WERI-Rb-1 (cell line): ENCODE data around the gene AK4.

ENCODE experiments used
- DNase-seq: peaks from one replicate; pipeline ENCODE4 v3.0.0-alpha.2; 2020
- H3K27ac ChIP-seq: fragments of 250-450 bp; sonication (Bioruptor Pico); 2 replicates; pipeline ENCODE4 v1.5.1; 2020; ENCODE audit warnings: mild to moderate bottlenecking, moderate library complexity
- H3K27me3 ChIP-seq: fragments of 250-450 bp; sonication (Bioruptor Pico); 2 replicates; pipeline ENCODE4 v1.5.1; 2021; ENCODE audit warnings: mild to moderate bottlenecking, low read depth, moderate library complexity; ENCODE audit not compliant: insufficient read depth, severe bottlenecking
- H3K36me3 ChIP-seq: fragments of 250-450 bp; sonication (Bioruptor Pico); 2 replicates; pipeline ENCODE4 v1.5.1; 2020; ENCODE audit warnings: mild to moderate bottlenecking, moderate library complexity
- H3K4me3 ChIP-seq: 2 replicates; pipeline ENCODE4 v1.5.1; 2011; ENCODE audit warnings: low read depth, mild to moderate bottlenecking, control low read depth, low read length
- H3K9me3 ChIP-seq: fragments of 250-450 bp; sonication (Bioruptor Pico); 2 replicates; pipeline ENCODE4 v1.5.1; 2021; ENCODE audit warnings: mild to moderate bottlenecking, moderate library complexity; ENCODE audit not compliant: severe bottlenecking
- TF ChIP-seq, protein P1 (sequence below): IDR thresholded peaks from 2 replicates; pipeline ENCODE4 v1.5.1; 2011; ENCODE audit warnings: low read depth, mild to moderate bottlenecking, control low read depth, inconsistent platforms, low read length

The AK4 gene

DNA sequence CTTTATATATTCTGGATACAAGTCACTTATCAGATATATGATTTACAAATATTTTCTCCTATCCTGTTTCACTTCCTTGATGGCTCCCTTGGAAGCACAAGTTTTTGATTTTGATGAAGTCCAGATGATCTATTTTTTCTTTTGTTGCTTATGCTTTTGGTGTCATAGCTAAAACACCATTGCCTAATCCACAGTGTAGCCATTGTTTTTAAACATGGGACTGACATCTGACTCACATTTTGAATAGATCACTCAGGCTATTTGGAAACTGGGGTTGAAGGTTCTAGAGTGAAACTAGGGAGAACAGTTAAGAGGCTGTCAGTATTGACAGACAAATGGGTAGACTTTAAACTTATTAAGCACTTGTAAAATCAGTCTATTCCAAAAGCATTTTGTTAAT, 16.6 kb downstream of the AK4 start:
- no peaks in the 10 kb centered on the region for H3K27me3 ChIP-seq
- TF ChIP-seq, protein P1, sequence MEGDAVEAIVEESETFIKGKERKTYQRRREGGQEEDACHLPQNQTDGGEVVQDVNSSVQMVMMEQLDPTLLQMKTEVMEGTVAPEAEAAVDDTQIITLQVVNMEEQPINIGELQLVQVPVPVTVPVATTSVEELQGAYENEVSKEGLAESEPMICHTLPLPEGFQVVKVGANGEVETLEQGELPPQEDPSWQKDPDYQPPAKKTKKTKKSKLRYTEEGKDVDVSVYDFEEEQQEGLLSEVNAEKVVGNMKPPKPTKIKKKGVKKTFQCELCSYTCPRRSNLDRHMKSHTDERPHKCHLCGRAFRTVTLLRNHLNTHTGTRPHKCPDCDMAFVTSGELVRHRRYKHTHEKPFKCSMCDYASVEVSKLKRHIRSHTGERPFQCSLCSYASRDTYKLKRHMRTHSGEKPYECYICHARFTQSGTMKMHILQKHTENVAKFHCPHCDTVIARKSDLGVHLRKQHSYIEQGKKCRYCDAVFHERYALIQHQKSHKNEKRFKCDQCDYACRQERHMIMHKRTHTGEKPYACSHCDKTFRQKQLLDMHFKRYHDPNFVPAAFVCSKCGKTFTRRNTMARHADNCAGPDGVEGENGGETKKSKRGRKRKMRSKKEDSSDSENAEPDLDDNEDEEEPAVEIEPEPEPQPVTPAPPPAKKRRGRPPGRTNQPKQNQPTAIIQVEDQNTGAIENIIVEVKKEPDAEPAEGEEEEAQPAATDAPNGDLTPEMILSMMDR: no peak
- no peak for DNase-seq
- H3K4me3 ChIP-seq: no peak overlapping the region
- H3K9me3 ChIP-seq: no peaks in the 10 kb centered on the region
- no peak overlapping the region for H3K27ac ChIP-seq
- no peaks in the 10 kb centered on the region for H3K36me3 ChIP-seq

DNA sequence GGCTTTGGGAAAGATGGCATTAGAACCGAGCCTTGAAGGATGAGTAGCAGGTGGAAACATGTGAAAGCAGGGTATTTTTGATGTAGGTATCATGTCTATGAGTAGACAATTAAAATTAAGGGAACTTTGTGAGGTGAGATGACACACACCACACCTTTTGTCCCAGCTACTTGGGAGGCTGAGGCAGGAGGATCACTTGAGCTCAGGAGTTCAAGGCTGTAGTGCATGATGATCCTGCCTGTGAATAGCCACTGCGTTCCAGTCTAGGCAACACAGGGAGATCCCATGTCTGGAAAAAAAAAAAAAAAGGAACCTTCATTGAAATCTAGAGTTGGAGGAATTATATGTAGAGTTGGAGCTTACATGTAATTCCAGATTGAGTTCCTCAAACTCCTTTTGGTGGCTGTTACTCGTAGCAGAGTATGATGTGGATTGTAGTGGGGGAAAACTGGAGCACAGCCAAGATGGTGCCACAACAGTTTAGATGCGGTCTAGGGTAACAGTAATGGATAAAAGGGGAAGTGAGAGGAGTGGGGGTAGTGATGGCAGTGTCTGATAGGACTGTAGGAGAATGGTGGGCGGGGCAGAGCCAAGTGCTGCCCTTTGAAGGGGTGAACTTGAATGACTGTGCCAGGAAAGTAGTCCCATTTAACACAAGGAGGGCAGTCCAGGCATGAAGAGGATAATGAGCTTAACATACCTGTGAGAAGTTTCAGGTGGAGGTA, 17.4 kb downstream of the AK4 start:
- no peak overlapping the region for H3K27ac ChIP-seq

DNA sequence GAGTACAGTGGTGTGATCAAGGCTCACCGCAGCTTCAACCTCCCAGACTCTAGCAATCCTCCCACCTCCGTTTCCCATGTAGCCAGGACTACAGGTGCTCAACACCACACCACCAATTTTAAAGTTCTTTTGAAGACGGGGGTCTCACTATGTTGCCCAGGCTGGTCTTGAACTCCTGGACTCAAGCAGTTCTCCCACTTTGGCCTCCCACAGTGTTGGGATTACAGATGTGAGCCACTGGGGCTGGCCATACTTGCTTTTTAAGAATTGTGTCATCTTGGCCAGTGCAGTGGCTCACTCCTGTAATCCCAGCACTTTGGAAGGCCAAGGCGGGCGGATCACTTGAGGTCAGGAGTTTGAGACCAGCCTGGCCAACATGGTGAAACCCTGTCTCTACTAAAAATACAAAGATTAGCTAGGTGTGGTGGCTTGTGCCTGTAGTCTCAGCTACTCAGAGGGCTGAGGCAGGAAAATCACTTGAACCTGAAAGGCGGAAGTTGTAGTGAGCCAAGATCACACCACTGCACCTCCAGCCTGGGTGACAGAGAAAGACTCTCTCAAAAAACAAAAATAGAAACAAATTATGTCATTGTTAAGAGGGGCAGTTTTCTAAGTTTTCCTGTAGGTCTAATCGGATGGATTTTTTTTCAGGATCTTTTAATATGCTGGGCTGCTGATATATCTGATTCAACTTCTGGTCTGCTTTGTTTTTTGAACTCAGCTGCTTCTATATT, 18.7 kb downstream of the AK4 start:
- no peaks in the 10 kb centered on the region for H3K27me3 ChIP-seq
- no peaks in the 10 kb centered on the region for H3K9me3 ChIP-seq
- H3K27ac ChIP-seq: no peak overlapping the region
- DNase-seq: no peak
- TF ChIP-seq, protein P1: no peak
- no peaks in the 10 kb centered on the region for H3K36me3 ChIP-seq
- H3K4me3 ChIP-seq: no peak overlapping the region

More for the DNA sequence above, 17.4 kb downstream of the AK4 start:
- Histone ChIP-seq H3K27me3 (no peaks in the 10 kb centered on the region), H3K4me3 (no peak overlapping the region), H3K36me3 (no peaks in the 10 kb centered on the region), H3K9me3 (no peaks in the 10 kb centered on the region)
- TF ChIP-seq, protein P1: no peak
- DNase-seq: no peak

DNA sequence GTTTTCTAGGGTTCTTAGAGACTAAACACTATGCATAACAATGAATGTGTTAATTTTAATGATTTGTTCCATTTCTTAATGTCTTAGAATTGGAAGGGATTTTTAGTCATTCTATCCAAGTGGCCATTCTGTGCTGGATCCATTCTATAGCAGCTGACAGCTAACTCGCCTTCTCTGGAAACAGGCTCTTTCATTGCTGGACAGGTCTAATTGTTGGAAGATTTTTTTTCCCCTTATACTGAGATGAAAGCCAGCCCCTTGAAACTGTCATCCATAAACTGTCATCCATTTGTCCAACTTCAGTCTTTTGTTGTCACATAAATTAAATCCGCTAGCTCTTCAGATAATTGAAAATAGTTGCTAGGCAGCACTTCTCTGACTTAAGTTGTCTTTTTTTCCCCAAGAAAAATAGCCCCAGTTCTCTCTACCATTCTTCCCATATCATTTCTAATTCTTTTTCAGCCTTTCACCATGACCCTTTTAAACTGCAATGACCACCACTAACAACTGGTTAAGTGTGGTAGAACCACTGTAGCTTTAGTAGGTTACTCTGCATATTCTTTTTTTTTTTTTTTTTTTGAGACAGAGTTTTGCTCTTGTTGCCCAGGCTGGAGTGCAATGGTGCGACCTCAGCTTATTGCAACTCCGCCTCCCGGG, 19.7 kb downstream of the AK4 start:
- TF ChIP-seq, protein P1: no peak
- no peak overlapping the region for H3K27ac ChIP-seq
- H3K9me3 ChIP-seq: no peaks in the 10 kb centered on the region
- no peak for DNase-seq
- H3K36me3 ChIP-seq: no peaks in the 10 kb centered on the region
- H3K4me3 ChIP-seq: no peak overlapping the region
- no peaks in the 10 kb centered on the region for H3K27me3 ChIP-seq

DNA sequence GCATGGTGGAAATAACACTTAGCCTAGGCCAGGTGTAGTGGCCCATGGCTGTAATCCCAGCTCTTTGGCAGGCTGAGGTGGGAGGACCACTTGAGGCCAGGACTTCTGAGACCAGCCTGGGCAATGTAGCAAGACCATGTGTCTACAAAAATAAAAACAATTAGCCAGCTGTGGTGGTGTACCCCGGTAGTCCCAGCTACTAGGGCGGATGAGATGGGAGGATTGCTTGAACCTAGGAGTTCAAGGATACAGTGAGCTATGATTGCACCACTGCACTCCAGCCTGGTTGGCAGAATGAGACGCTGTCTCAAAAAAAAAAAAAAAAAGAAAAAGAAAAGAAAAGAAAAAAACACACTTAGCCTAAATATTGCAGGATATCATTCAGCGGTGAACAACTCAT, 20.9 kb downstream of the AK4 start:
- no peak for DNase-seq
- no peak overlapping the region for H3K4me3 ChIP-seq
- H3K9me3 ChIP-seq: no peaks in the 10 kb centered on the region
- H3K27ac ChIP-seq: no peak overlapping the region
- no peaks in the 10 kb centered on the region for H3K27me3 ChIP-seq
- H3K36me3 ChIP-seq: no peaks in the 10 kb centered on the region
- TF ChIP-seq, protein P1: no peak
